ENCODE results near the gene PGAM1.

The PGAM1 gene

DNA sequence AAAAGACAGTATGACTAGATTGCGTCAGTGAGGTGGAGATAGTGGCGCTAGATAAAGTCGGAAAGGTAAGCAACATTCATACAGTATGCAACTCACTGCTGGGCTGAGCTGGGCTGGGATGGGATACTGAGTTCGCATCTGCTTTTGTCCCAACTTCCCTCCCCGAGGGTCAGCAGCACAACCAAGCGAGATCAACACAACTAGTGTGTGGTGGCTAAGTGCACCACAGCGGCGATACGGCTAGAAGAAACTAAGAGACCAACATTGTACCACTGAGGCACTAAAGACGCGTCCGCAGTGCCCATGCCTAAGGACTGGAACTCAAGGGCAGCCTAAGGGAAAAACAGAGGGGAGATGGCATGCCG lies 19.3 kb downstream of the PGAM1 start:
- TF ChIP-seq, protein P1, sequence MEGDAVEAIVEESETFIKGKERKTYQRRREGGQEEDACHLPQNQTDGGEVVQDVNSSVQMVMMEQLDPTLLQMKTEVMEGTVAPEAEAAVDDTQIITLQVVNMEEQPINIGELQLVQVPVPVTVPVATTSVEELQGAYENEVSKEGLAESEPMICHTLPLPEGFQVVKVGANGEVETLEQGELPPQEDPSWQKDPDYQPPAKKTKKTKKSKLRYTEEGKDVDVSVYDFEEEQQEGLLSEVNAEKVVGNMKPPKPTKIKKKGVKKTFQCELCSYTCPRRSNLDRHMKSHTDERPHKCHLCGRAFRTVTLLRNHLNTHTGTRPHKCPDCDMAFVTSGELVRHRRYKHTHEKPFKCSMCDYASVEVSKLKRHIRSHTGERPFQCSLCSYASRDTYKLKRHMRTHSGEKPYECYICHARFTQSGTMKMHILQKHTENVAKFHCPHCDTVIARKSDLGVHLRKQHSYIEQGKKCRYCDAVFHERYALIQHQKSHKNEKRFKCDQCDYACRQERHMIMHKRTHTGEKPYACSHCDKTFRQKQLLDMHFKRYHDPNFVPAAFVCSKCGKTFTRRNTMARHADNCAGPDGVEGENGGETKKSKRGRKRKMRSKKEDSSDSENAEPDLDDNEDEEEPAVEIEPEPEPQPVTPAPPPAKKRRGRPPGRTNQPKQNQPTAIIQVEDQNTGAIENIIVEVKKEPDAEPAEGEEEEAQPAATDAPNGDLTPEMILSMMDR (conservative IDR thresholded peaks at IDR 0.05; ENCODE audit: low read depth, low read length) = no peak
- no peak for DNase-seq (ENCODE audit: low read depth)
- peak overlapping the region; percentile 97 for H3K4me3 ChIP-seq (ENCODE audit: low read length)

GRCh38 chr10:97445722-97446639 lies 20.0 kb downstream of the PGAM1 start, which contains the start of the genes EXOSC1 and ZDHHC16:
Gene EXOSC1, minus strand, starts transcription at chr10:97446006. Its CDS starts 21 bp downstream, at chr10:97445985.
Gene ZDHHC16, plus strand, starts transcription at chr10:97446175. Its CDS starts 5,501 bp downstream, at chr10:97451676.
- peak; percentile 90 for DNase-seq (ENCODE audit: low read depth)
- peak within 1 kb of the TSS; percentile 97 for H3K4me3 ChIP-seq (ENCODE audit: low read length)
- TF ChIP-seq, protein P1 (conservative IDR thresholded peaks at IDR 0.05; ENCODE audit: low read depth, low read length) = peak; percentile 20

DNA sequence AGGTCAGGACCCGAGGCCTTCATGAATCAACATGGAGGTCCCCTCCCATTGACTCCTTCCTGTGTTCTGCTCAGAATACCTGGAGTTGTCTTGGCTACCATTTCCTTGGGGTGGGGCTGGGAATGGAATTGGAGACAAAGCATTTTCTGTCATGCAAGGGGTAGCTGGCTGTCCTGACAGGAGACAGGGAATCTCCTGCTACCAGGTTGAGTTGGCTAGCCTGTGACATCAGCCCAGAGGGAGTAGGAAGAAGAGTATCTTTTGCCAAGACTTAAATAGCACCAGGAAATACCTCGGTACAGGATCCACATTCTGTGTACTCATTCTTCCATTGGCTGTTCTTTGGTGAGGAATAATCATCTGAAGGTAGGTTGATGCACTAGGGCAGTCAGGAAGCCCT lies 24.8 kb downstream of the PGAM1 start:
- no peak for DNase-seq (ENCODE audit: low read depth)
- TF ChIP-seq, protein P1 (conservative IDR thresholded peaks at IDR 0.05; ENCODE audit: low read depth, low read length) = no peak
- H3K4me3 ChIP-seq (ENCODE audit: low read length) = no peak overlapping the region

DNA sequence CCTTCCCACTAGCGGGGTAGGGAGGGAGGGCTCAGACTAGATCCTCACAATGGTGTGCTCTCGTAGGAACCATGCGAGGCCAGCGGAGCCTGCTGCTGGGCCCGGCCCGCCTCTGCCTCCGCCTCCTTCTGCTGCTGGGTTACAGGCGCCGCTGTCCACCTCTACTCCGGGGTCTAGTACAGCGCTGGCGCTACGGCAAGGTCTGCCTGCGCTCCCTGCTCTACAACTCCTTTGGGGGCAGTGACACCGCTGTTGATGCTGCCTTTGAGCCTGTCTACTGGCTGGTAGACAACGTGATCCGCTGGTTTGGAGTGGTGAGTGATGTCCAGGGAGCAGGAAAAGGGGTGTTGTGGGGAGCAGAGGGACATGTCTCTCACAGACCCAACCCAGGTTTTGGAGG lies 25.6 kb downstream of the PGAM1 start:
- TF ChIP-seq, protein P1 (conservative IDR thresholded peaks at IDR 0.05; ENCODE audit: low read depth, low read length) = no peak
- no peak for DNase-seq (ENCODE audit: low read depth)
- H3K4me3 ChIP-seq (ENCODE audit: low read length) = no peak overlapping the region

DNA sequence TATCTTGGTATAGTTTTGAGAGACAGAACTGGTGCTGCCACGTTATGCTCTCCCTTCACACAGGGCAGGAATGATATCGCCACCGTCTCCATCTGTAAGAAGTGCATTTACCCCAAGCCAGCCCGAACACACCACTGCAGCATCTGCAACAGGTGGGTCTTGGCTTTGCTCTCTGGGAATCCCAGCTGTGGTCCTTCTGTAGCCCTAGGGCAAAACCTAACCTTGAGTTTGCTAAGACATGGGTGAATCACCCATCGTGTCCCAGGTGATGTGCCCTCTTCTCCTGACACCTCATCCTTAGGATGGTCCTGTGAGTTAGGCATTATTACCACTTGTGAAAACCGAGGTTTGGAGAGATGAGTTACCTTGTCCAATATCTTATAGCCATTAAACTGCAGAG lies 26.4 kb downstream of the PGAM1 start:
- DNase-seq (ENCODE audit: low read depth) = no peak
- TF ChIP-seq, protein P1 (conservative IDR thresholded peaks at IDR 0.05; ENCODE audit: low read depth, low read length) = no peak
- H3K4me3 ChIP-seq (ENCODE audit: low read length) = no peak overlapping the region

DNA sequence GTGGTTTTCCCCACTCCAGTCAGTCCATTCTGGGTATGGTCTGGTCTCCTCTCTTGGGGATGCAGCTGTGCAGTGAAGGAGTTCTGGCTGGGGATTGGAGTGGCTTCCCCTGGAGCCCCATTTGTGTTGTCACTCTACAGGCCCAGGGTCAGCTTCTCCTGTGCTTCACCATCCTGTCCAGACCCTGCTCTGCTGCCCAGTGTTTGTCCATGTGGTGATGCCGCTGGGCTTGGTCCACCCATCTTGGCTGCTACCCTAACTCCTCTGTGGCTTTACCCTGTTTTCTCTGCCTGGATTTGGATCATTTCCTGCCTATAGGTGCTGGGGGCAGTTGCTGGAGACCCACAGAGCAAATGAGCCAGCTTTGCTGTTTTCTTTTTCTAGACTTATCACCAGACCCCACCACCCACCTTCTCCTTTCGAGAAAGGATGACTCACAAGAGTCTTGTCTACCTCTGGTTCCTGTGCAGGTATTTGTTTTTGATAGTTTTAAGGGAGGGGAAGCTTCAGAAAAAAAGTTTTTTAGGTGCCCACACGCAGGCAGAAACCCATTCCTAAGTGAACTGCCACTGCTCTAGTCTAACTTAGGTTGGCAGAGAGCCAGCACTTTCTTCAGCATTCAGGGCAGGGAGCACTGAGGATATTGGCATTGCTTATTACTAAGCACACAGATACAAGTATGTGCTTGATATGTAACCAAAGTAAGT lies 28.5 kb downstream of the PGAM1 start:
- H3K4me3 ChIP-seq (ENCODE audit: low read length) = no peak overlapping the region
- DNase-seq (ENCODE audit: low read depth) = no peak
- TF ChIP-seq, protein P1 (conservative IDR thresholded peaks at IDR 0.05; ENCODE audit: low read depth, low read length) = no peak
